Immature natural killer cell (primary cell): Measurements from ENCODE around the gene HDGF. TPM values are rescaled to one million over a fixed set of nuclear protein-coding genes. Genes with fewer than 3 reads are reported as not detected.
"Not testable (repeated sequence)": the region's sequence is repeated elsewhere in the genome, so short reads cannot be mapped to it uniquely, and the experiment has no call there.

Source experiments
- DNase-seq, 3 donors: peaks; one replicate each; pipeline ENCODE4 v3.0.0; 2022; ENCODE audit warnings: mixed read lengths in 1 of 3
- H3K27ac Mint-ChIP-seq, 6 donors: one replicate each; pipeline ENCODE4 v1.8.0; 2020; ENCODE audit warnings: mixed read lengths in 6 of 6, mild to moderate bottlenecking in 5 of 6, inconsistent platforms in 4 of 6, moderate library complexity in 3 of 6
- H3K27me3 Mint-ChIP-seq, 3 donors: one replicate each; pipeline ENCODE4 v1.8.0; 2020 to 2021; ENCODE audit warnings: low read depth in 3 of 3, mild to moderate bottlenecking in 3 of 3, mixed read lengths in 3 of 3, moderate library complexity in 3 of 3, inconsistent platforms in 1 of 3
- H3K36me3 Mint-ChIP-seq, 3 donors: one replicate each; pipeline ENCODE4 v1.8.0; 2020; ENCODE audit warnings: mixed read lengths in 3 of 3, inconsistent platforms in 2 of 3, mild to moderate bottlenecking in 2 of 3
- H3K4me1 Mint-ChIP-seq, 2 donors: one replicate each; pipeline ENCODE4 v1.8.0; 2020; ENCODE audit warnings: inconsistent platforms in 2 of 2, mild to moderate bottlenecking in 2 of 2, mixed read lengths in 2 of 2, moderate library complexity in 1 of 2
- H3K4me3 Mint-ChIP-seq, 5 donors: one replicate each; pipeline ENCODE4 v1.8.0; 2020; ENCODE audit warnings: mild to moderate bottlenecking in 5 of 5, mixed read lengths in 5 of 5, inconsistent platforms in 3 of 5, moderate library complexity in 3 of 5
- H3K9me3 Mint-ChIP-seq, 6 donors: one replicate each; pipeline ENCODE4 v1.8.0; 2020; ENCODE audit warnings: mild to moderate bottlenecking in 6 of 6, mixed read lengths in 6 of 6, inconsistent platforms in 4 of 6, moderate library complexity in 3 of 6
- polyA plus RNA-seq, 3 donors: library from polyadenylated mRNA; unstranded; fragments of 300-500 nt; fragmentation: Illumina TruSeq; gene quantifications; one replicate each; pipeline ENCODE4 v1.2.3, GENCODE V29; 2021

Gene HDGF
- polyA plus RNA-seq, 3 donors from 2014 or later = 27.5 to 35.4 (median 32.4) TPM

GRCh38 chr1:156760092-156760795 lies 8.8 kb upstream of the HDGF start:
- Mint-ChIP-seq H3K27ac (no peak overlapping the region), H3K9me3 (no peaks in the 10 kb centered on the region), H3K4me3 (no peak overlapping the region), H3K27me3 (no peaks in the 10 kb centered on the region), H3K4me1 (no peaks in the 10 kb centered on the region), H3K36me3 (no peaks in the 10 kb centered on the region)
- no peak for DNase-seq

DNA sequence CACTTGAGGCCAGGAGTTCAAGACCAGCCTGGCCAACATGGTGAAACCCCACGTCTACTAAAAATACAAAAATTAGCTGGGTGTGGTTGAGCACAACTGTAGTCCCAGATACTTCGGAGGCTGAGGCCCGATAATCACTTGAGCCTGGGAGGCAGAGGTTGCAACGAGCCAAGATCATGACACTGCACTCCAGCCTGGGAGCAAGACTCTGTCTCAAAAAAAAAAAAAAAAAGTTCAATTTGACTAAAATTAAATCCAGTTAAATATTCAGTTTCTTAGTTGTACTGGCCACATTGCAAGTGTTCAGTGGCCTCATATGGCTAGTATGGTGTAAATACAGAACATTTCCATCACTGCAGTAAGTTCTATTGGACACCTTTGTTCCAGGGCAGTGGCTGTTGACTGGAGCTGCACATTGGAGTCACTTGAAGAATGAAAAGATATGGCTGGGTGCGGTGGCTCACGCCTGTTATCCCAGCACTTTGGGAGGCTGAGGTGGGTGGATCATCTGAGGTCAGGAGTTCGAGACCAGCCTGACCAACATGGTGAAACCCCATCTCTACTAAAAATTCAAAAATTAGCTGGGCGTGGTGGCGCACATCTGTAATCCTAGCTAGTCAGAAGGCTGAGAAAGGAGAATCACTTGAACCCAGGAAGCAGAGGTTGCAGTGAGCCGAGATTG lies 6.2 kb upstream of the HDGF start:
- DNase-seq, H3K27me3 Mint-ChIP-seq, H3K4me1 Mint-ChIP-seq, H3K36me3 Mint-ChIP-seq, H3K27ac Mint-ChIP-seq, H3K9me3 Mint-ChIP-seq, H3K4me3 Mint-ChIP-seq: not testable (repeated sequence)

- no peak for DNase-seq
- no peaks in the 10 kb centered on the region for H3K36me3 Mint-ChIP-seq
- peaks cover 0 to 3% (median 0%) of the 10 kb centered on the region in 3 donors for H3K27me3 Mint-ChIP-seq
- H3K4me1 Mint-ChIP-seq = peaks cover 14% of the 10 kb centered on the region in 2 donors
- no peaks in the 10 kb centered on the region for H3K9me3 Mint-ChIP-seq
- H3K4me3 Mint-ChIP-seq = no peak overlapping the region
- H3K27ac Mint-ChIP-seq = no peak overlapping the region
Measured at GRCh38 chr1:156756355-156756754, 4.9 kb upstream of the HDGF start.

DNA sequence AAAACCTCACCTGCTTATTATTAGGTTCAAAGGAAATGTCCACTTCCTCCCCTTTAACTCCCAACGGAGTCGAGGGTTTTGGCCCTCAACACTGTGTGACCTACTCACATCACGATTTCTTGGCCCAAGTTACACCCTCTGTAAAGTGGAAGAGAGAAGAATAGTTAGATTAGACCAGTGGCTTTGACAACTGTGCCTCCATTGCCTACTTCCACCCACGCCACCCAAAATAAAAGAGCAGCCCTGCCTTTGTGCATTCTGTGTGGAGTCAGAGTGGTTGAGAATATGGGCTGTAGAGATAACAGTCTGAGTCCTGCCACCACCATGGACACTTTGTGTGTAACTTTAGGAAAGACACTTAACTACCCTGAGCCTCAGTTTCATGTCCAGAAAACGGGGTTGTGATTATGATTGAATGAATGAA lies 4.1 kb upstream of the HDGF start:
- Mint-ChIP-seq H3K4me1 (peaks cover 17 to 18% of the 10 kb centered on the region in 2 donors), H3K4me3 (no peak overlapping the region), H3K9me3 (no peaks in the 10 kb centered on the region), H3K36me3 (no peaks in the 10 kb centered on the region), H3K27me3 (peaks cover 0 to 5% (median 2%) of the 10 kb centered on the region in 3 donors), H3K27ac (no peak overlapping the region)
- no peak for DNase-seq

- no peak for DNase-seq
- no peak overlapping the region for H3K4me3 Mint-ChIP-seq
- H3K9me3 Mint-ChIP-seq = no peaks in the 10 kb centered on the region
- no peak overlapping the region for H3K27ac Mint-ChIP-seq
- H3K4me1 Mint-ChIP-seq = peaks cover 31% of the 10 kb centered on the region in 2 donors
- peaks cover 0 to 5% (median 4%) of the 10 kb centered on the region in 3 donors for H3K27me3 Mint-ChIP-seq
- no peaks in the 10 kb centered on the region for H3K36me3 Mint-ChIP-seq
Measured at GRCh38 chr1:156754219-156754618, 2.7 kb upstream of the HDGF start.

DNA sequence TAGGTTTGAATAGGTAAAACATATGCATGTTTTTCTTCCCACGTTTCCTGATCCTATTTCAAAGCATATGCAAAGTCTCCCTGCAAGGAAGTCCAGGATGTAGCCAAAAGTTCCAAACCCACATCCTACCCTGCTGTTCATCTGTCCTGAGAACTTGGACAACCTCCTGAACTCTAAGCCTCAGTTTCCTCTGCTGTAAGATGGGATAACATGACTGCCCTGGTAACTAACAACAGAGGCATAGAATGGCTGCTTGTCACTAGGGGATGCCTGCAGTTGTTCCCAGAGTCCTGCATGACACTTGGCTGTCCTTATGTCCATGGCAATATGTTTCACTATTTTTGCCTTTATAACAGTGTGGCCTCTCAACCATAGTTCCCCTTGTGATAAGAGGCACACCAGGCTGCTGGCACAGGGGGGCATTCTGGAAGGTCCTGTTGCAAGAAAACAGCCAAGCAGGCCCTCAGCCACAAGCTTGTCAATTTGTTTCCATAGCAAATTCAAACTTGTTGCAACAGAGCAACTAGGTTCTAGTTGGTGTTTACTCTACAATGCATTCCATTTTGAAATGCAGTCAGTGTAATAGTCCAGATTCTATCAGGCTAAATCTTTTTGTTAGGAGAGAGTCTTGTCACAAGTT lies 1.5 kb upstream of the HDGF start:
- H3K27me3 Mint-ChIP-seq = peaks cover 0 to 7% (median 5%) of the 10 kb centered on the region in 3 donors
- no peak for DNase-seq
- H3K36me3 Mint-ChIP-seq = no peaks in the 10 kb centered on the region
- H3K9me3 Mint-ChIP-seq = no peaks in the 10 kb centered on the region
- peak overlapping the region; percentile 92 to 94 (median 93) for H3K4me3 Mint-ChIP-seq
- H3K27ac Mint-ChIP-seq = peak overlapping the region; percentile 59 to 95 (median 92)
- peaks cover 43 to 44% of the 10 kb centered on the region in 2 donors for H3K4me1 Mint-ChIP-seq

GRCh38 chr1:156751757-156752481 lies 444 bp upstream of the HDGF start:
- H3K4me1 Mint-ChIP-seq = peaks cover 51 to 53% of the 10 kb centered on the region in 2 donors
- H3K27me3 Mint-ChIP-seq = peaks cover under 1 to 10% (median 6%) of the 10 kb centered on the region in 3 donors
- no peaks in the 10 kb centered on the region for H3K9me3 Mint-ChIP-seq
- H3K4me3 Mint-ChIP-seq = peak overlapping the region; percentile 92 to 94 (median 93)
- peak overlapping the region; percentile 85 to 95 (median 92) for H3K27ac Mint-ChIP-seq
- DNase-seq = peak; percentile 91 to 93 (median 91)
- no peaks in the 10 kb centered on the region for H3K36me3 Mint-ChIP-seq

GRCh38 chr1:156750711-156751450 lies 594 bp downstream of the HDGF start:
- Mint-ChIP-seq H3K9me3 (no peaks in the 10 kb centered on the region), H3K27me3 (peaks cover 6 to 10% (median 8%) of the 10 kb centered on the region in 3 donors)

GRCh38 chr1:156750191-156750672 lies 1.2 kb downstream of the HDGF start:
- Mint-ChIP-seq H3K4me3 (peak overlapping the region; percentile 87 to 97 (median 93)), H3K4me1 (peaks cover 68 to 69% of the 10 kb centered on the region in 2 donors), H3K27me3 (peaks cover 6 to 10% (median 8%) of the 10 kb centered on the region in 3 donors), H3K9me3 (no peaks in the 10 kb centered on the region), H3K27ac (peak overlapping the region; percentile 91 to 97 (median 95)), H3K36me3 (peaks cover 0 to 4% (median 0%) of the 10 kb centered on the region in 3 donors)
- no peak for DNase-seq

More at GRCh38 chr1:156750711-156751450, 594 bp downstream of the HDGF start:
- H3K4me1 Mint-ChIP-seq = peaks cover 62% of the 10 kb centered on the region in 2 donors
- DNase-seq = no peak
- peaks cover 0 to under 1% (median 0%) of the 10 kb centered on the region in 3 donors for H3K36me3 Mint-ChIP-seq
- peak overlapping the region; percentile 91 to 97 (median 95) for H3K27ac Mint-ChIP-seq
- peak overlapping the region; percentile 87 to 97 (median 93) for H3K4me3 Mint-ChIP-seq

GRCh38 chr1:156749419-156750118 lies 1.9 kb downstream of the HDGF start:
- Mint-ChIP-seq H3K9me3 (no peaks in the 10 kb centered on the region), H3K36me3 (peaks cover 0 to 4% (median 0%) of the 10 kb centered on the region in 3 donors), H3K4me1 (peaks cover 67 to 70% of the 10 kb centered on the region in 2 donors), H3K27me3 (peaks cover 6 to 10% (median 8%) of the 10 kb centered on the region in 3 donors), H3K4me3 (peak overlapping the region; percentile 87 to 97 (median 93)), H3K27ac (peak overlapping the region; percentile 91 to 97 (median 95))
- DNase-seq = no peak

DNA sequence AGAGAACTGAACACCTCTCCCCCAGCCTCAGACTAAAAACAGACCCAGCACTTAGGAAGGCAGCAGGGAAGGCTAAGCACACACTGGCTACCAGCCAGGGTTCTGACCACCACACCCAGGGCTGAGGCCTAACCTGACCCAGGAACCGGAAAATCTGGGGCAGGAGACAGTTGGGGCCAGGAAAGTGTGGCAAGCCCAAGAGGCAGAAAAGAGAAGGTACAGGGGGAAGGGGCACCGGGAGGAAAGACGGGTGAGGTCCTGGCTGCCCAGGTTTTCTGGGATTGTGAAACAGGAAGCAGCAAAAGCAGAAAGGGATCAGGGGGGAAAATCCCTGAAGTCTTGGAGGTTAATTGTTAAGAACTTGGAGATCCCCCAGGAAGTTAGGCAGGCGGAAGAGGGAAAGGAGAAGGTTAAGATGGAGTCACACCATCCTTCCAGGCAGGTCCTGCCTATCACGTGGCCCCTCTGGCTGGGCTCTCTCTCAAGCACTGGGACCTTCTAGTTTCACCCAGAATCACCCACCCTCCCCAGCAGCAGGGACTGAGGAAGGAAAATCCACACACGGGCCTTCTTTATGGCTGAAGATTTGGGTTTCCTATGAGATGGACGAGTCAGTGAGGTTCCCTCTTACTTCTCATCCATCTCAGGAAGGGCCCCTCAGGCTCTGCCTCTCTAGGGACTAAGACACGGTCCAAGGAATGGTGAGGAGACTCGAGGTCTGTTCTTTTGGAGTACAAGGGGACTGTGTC lies 2.6 kb downstream of the HDGF start:
- Mint-ChIP-seq H3K27me3 (peaks cover 6 to 10% (median 8%) of the 10 kb centered on the region in 3 donors), H3K4me3 (peak overlapping the region; percentile 87 to 97 (median 93)), H3K9me3 (no peaks in the 10 kb centered on the region), H3K36me3 (peaks cover 0 to 4% (median 4%) of the 10 kb centered on the region in 3 donors), H3K27ac (peak overlapping the region; percentile 91 to 97 (median 95)), H3K4me1 (peaks cover 67 to 70% of the 10 kb centered on the region in 2 donors)
- no peak for DNase-seq
